GM19438 (cell line): ENCODE measurements around the gene PTPRM.

Experiments
- ATAC-seq: cut with Tn5 transposase; IDR thresholded peaks from one replicate; pipeline ENCODE4 v1.9.1; 2021; ENCODE audit warnings: low read depth; ENCODE audit not compliant: unreplicated experiment

PTPRM gene

GRCh38 chr18:8326763-8327394, 759.8 kb downstream of the PTPRM start:
- ATAC-seq, result no peak

DNA sequence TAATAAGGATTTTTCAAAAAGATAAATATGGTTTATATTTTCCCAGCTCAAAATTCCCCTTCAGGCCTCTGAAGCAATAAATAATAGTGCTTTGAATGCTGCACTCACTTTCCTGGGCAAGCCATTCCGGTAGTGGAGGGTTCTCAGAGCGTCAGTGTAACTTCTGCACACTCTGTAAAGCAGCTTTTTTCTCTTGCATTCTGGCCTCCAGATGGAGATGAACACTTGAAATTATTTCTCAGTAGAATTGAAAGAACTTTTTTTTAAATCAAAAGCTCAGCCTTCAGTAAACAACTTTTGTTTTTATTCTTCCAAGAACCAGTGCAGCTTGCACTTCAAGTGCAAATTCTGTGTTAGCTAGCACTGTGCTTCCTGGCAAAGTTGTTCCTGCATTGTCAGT, 761.0 kb downstream of the PTPRM start:
- no peak for ATAC-seq

DNA sequence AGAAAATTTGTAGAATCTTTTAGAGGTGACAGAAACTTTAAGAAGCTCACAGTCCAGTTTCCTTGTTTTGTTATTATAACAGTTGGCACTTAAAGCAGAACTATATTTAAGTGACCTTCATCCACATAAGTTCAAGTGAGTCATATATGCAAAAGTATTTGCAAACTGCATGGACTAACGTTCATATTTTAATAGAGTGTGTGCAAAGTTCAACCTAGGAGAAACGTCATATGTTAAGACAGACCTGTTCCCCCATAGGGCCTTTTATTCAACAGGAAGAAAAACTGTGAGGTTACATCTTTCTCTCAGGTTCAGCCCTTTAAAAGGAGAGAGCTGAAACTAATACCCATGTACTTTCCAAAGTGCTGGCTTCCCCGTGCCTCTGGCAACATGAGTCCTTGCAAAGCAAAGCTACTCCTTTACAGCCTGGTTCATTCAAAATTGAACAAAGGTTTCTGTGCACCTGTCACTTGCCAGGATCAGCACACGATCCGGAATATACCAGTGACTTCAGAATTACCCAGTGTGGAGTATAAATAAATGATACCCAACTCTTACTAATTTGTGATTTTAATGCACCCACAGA, 762.2 kb downstream of the PTPRM start:
- no peak for ATAC-seq

DNA sequence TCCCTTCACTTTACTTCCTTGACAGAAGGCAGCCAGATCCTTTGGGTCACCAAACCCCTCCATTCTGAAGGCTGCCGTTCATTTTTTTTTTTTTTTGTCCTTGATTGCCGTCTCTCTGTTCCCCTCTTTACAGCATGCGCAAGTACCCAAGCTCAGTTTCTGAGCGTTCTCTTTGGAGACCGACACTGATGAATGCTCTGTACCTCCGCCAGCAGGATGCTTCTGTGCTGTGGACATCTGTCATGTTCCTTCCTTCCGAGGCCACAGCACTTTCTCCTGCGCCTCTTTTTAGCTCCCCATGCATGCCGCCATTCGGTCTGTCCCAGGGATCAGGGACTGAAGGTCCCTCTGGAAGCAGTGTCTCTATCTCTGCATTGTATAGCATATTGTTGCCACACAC, 763.5 kb downstream of the PTPRM start:
- no peak for ATAC-seq

- ATAC-seq, result no peak
These were observed 765.2 kb downstream of the PTPRM start for GRCh38 chr18:8332286-8332685.

GRCh38 chr18:8333961-8334360, 766.8 kb downstream of the PTPRM start:
- no peak for ATAC-seq

- no peak for ATAC-seq
These were observed 770.1 kb downstream of the PTPRM start for GRCh38 chr18:8337211-8337610.

GRCh38 chr18:8339210-8339609, 772.1 kb downstream of the PTPRM start:
- no peak for ATAC-seq

GRCh38 chr18:8339952-8340351, 772.8 kb downstream of the PTPRM start:
- ATAC-seq, result no peak

- no peak for ATAC-seq
These were observed 774.5 kb downstream of the PTPRM start for GRCh38 chr18:8341481-8342230.

DNA sequence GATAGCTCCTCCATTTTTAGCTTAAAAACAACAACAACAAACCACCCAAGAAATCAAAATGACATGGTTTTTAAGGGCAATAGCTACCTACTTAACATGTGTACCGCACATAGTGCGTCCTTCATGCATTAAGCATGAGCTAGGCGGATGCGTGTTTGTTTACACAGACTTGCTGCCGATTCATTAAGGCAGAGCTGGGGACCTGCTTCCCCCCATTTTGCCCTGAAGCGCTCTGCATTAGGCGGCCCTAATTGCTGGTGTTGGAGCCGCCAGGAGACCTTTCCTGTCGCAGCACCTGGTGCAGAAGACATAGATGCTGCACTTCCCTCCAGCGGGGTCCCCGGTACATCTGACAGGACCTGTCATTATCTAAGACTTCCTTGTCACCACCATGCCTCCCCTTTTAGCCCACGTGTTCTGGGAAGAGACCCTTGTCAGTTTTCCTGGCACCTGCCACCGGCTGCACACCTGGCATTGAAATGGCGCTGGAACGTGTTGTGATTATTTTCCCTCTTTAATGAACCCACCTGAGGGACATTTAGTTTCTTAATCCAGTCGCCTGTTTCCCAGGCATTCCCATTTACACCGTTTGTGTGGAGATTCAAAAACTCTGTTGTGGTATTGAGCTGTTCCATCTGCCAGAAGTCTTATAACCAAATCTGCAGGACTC, 781.1 kb downstream of the PTPRM start:
- no peak for ATAC-seq

- no peak for ATAC-seq
These were observed 782.6 kb downstream of the PTPRM start for GRCh38 chr18:8349608-8350323.

DNA sequence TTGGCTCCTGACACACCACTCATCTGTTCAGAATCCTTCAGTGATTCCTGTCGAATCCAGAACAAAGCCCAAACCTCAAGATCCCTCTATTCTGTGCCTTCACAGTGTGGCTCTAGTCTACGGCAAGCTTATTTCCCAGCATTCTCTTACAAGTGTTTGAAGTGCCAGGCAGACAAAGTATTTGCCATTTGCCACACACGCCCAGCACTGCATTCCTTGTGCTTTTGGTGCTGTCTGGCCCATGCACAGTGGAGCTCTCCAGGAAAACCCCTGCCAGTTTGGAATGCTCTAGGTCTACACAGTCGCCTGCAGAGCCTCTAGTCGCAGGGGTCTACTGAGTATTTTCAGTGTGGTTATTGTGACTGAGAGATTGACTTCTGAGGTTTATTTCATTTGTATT, 783.5 kb downstream of the PTPRM start:
- ATAC-seq, result no peak

- ATAC-seq, result no peak
These were observed 784.0 kb downstream of the PTPRM start for GRCh38 chr18:8351161-8351560.

GRCh38 chr18:8354304-8354703, 787.2 kb downstream of the PTPRM start:
- no peak for ATAC-seq

GRCh38 chr18:8356001-8356400, 788.9 kb downstream of the PTPRM start:
- no peak for ATAC-seq

- ATAC-seq, result no peak
These were observed 790.2 kb downstream of the PTPRM start for GRCh38 chr18:8357320-8357719.

DNA sequence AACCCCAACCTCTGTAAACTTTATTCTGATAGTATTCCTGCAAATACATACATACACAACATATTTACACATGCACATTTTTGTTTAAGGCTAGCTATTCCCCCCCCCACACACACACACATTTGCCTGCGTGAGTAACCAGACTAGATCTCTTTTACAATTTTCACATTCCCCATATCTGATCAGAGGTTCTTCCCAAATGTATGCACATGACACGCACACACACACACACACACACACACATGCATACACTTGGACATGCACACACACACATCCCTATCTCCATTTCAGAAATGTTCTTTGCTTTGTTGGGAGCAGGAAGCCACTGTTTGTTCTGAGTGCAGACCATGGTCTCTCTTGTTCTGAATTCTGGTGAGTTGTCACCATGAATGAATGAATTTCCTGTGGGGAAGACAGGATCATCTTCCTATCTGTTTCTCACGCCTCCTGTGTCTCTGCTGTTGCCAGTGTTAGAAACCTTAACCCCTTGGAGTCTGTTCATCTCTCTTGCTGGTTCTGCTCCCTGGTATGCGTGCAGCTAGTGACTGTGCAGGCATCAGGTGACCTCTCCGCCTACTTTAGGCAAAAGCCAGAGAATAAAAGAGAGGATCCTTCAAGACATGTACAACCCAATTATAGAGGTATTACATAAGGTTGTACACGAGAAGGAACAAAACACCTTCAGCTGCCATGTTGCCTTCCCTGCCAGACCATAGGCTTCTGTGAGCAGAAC, 791.1 kb downstream of the PTPRM start:
- no peak for ATAC-seq

GRCh38 chr18:8359076-8359475, 792.0 kb downstream of the PTPRM start:
- no peak for ATAC-seq

DNA sequence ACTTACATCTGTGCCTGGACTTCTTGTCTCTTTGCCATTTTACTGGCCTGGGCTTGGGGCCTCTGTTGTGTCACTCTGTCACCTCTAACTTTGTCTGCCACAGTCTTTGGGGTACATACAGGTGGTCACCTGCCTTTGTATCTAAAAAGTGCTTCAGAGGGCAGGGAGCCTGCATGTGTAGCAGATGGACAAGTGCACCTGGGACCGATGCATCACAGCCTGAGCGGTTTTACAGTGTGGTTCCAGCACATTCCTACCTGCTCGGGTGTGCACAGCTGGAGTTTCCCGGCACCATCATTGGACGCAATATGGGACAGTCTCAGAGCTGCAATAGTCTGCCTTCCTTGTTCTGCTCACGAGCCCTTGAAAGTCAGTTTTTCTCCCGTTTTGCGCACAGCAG, 792.4 kb downstream of the PTPRM start:
- no peak for ATAC-seq
